HepG2 (cell line): ENCODE results near the gene RAC2. TPM values are rescaled to one million over a fixed set of nuclear protein-coding genes. Genes with fewer than 3 reads are reported as not detected.

Experiments
- ATAC-seq: fragments of 200-7000 bp; cut with Tn5 transposase; 3 replicates; pipeline ENCODE4 v1.9.1; 2020; ENCODE audit warnings: mild to moderate bottlenecking, moderate library complexity
- BruUV-seq: library from RNA; stranded (reverse); fragments of 400-500 nt; replicated peaks from 2 replicates; lab custom pipeline; 2021; lab: Mats Ljungman, UMichigan
- CTCF ChIA-PET: fragments of 300-600 bp; formaldehyde crosslinking; extraction: SDS; loops from one replicate; lab custom pipeline; 2021; ENCODE audit warnings: low total read pairs, inconsistent platforms, low intra/inter-chr PET ratio; lab: Yijun Ruan, JAX
- POLR2A ChIA-PET: fragments of 350-600 bp; sonication (Branson Sonifier 250); formaldehyde crosslinking; loops from one replicate; lab custom pipeline; 2020; ENCODE audit warnings: antibody characterized with exemption, inconsistent platforms; lab: Yijun Ruan, JAX
- DNase-seq: peaks from one replicate; pipeline ENCODE4 v3.0.0-alpha.2; 2015; ENCODE audit warnings: low spot score
- FAIRE-seq: peaks from 3 replicates; lab custom pipeline; 2011; peaks lifted over from hg19 to GRCh38; lab: Jason Lieb, UNC
- H2AFZ ChIP-seq: one replicate; pipeline ENCODE4 v1.6.1; 2011; ENCODE audit warnings: low read length, inconsistent platforms
- H3K27ac ChIP-seq: fragments of 300-600 bp; 3 replicates; pipeline ENCODE4 v1.8.0; 2011; ENCODE audit warnings: mixed run types, mild to moderate bottlenecking, mixed read lengths, low read length, inconsistent platforms; ENCODE audit not compliant: insufficient read depth; ENCODE audit errors: extremely low read length
- H3K27me3 ChIP-seq, 2 experiments: fragments of 200-600 bp in 1 of 2; 2 replicates in 1 of 2; 3 replicates in 1 of 2; pipeline versions ENCODE4 v1.6.0 to v1.8.0; 2011; ENCODE audit warnings: low read length in 2 of 2, mild to moderate bottlenecking in 2 of 2, moderate library complexity in 2 of 2, inconsistent platforms in 1 of 2; ENCODE audit not compliant: insufficient read depth in 2 of 2, control insufficient read depth in 1 of 2
- H3K36me3 ChIP-seq, 2 experiments: fragments of 200-600 bp in 1 of 2; replicated peaks in 1 of 2; 2 replicates in 1 of 2; 3 replicates in 1 of 2; pipeline versions ENCODE4 v1.5.1 to v1.8.0; 2011; ENCODE audit warnings: low read length in 2 of 2, inconsistent platforms in 1 of 2; ENCODE audit not compliant: insufficient read depth in 2 of 2, control insufficient read depth in 1 of 2
- H3K4me1 ChIP-seq: 2 replicates; pipeline ENCODE4 v1.5.1; 2012; ENCODE audit warnings: low read length, inconsistent platforms; ENCODE audit not compliant: insufficient read depth
- H3K4me2 ChIP-seq: 2 replicates; pipeline ENCODE4 v1.6.0; 2011; ENCODE audit warnings: low read depth, low read length, inconsistent platforms
- H3K4me3 ChIP-seq, 3 experiments: fragments of 200-600 bp in 1 of 3; sonication (generic), shearing (Covaris generic) in 1 of 3; replicated peaks in 1 of 3; 2 replicates each; pipeline ENCODE4 v1.5.1; 2011 to 2016; ENCODE audit warnings: low read length in 3 of 3, inconsistent platforms in 2 of 3, low read depth in 2 of 3, mild to moderate bottlenecking in 2 of 3, control low read depth in 1 of 3, mixed read lengths in 1 of 3; ENCODE audit not compliant: insufficient read depth in 1 of 3
- H3K79me2 ChIP-seq: one replicate; pipeline ENCODE4 v1.6.1; 2011; ENCODE audit warnings: low read length, inconsistent platforms; ENCODE audit not compliant: insufficient read depth
- H3K9ac ChIP-seq: 2 replicates; pipeline ENCODE4 v1.6.0; 2011; ENCODE audit warnings: mild to moderate bottlenecking, low read depth, low read length, inconsistent platforms; ENCODE audit not compliant: insufficient read depth
- H3K9me3 ChIP-seq: 2 replicates; pipeline ENCODE4 v1.5.1; 2012; ENCODE audit warnings: mild to moderate bottlenecking, low read length
- H4K20me1 ChIP-seq: 2 replicates; pipeline ENCODE4 v1.6.0; 2011; ENCODE audit warnings: inconsistent platforms, mild to moderate bottlenecking, low read length, moderate library complexity; ENCODE audit not compliant: insufficient read depth
- GATAD2A ChIP-seq: IDR thresholded peaks from 2 replicates; pipeline ENCODE4 v1.6.1; 2016
- MNT ChIP-seq: fragments of 450-650 bp; IDR thresholded peaks from 2 replicates; pipeline ENCODE4 v1.6.1; 2016
- MTF2 ChIP-seq: sonication (generic); formaldehyde crosslinking; IDR thresholded peaks from 2 replicates; pipeline ENCODE4 v1.5.0; 2020; ENCODE audit warnings: missing genetic modification reagents, borderline replicate concordance
- PATZ1 ChIP-seq: sonication (generic); formaldehyde crosslinking; IDR thresholded peaks from 2 replicates; pipeline ENCODE4 v1.4.0; 2020; ENCODE audit warnings: missing genetic modification reagents
- SIX1 ChIP-seq: sonication (generic); formaldehyde crosslinking; IDR thresholded peaks from 2 replicates; pipeline ENCODE4 v1.4.0; 2020; ENCODE audit warnings: missing genetic modification reagents, borderline replicate concordance
- ZKSCAN1 ChIP-seq: fragments of 150-350 bp; IDR thresholded peaks from 2 replicates; pipeline ENCODE4 v1.6.1; 2014; ENCODE audit warnings: low read length
- ZNF652 ChIP-seq: IDR thresholded peaks from 2 replicates; pipeline ENCODE4 v1.6.1; 2016; ENCODE audit warnings: low read depth, borderline replicate concordance
- WGBS: methylation state at CpG from one replicate; pipeline ENCODE4 v1.1.6; 2017; ENCODE audit warnings: low lambda C conversion rate; 5-methylcytosine and 5-hydroxymethylcytosine counted together
- in situ Hi-C: cut with HindIII; loops from 2 replicates; pipeline ENCODE4 v1.10.0; 2017; ENCODE audit warnings: low pct_unique_long_range_greater_than_20kb; ENCODE audit not compliant: extremely low pct_ligation_motif_present
- intact Hi-C: fragments of 100-400 bp; cut with micrococcal nuclease; formaldehyde crosslinking; loops from one replicate; pipeline ENCODE4 v1.10.0; 2022; ENCODE audit not compliant: unreplicated experiment
- polyA plus RNA-seq, 8 experiments: library from polyadenylated mRNA; depleted of rRNA in 3 of 8; stranded (reverse) in 7 of 8; unstranded in 1 of 8; fragments of >200 nt; fragmentation: Illumina TruSeq in 4 of 8; extraction: Trizol in 4 of 8; gene quantifications; 2 replicates each; pipeline versions ENCODE4 v1.2.1 to v1.2.3, GENCODE V29; 2011 to 2016; ENCODE audit warnings: low read depth in 4 of 8, missing spikeins in 1 of 8, mixed read lengths in 1 of 8; ENCODE audit not compliant: insufficient read depth in 1 of 8
- total RNA-seq, 5 experiments: library from RNA; depleted of rRNA; stranded (reverse); fragments of >200 nt; fragmentation: Illumina TruSeq; extraction: Trizol; gene quantifications; 2 replicates each; pipeline ENCODE4 v1.2.3, GENCODE V29; 2016; ENCODE audit warnings: low read depth in 1 of 5
- TF ChIP-seq, protein P1 (sequence below): sonication (generic); formaldehyde crosslinking; IDR thresholded peaks from 2 replicates; pipeline ENCODE4 v1.5.1; 2020; ENCODE audit warnings: mild to moderate bottlenecking, missing genetic modification reagents, moderate library complexity

The RAC2 gene
- total and polyA plus RNA-seq, 2 of the 13 experiments (the other 11 are each of a cell fraction or from before 2014, with no cell fraction given) = 0.73 TPM; not detected in 1

GRCh38 chr22:37213218-37213855 lies 30.7 kb downstream of the RAC2 start:
- Histone ChIP-seq H3K4me1 (peaks cover 28% of the 10 kb centered on the region), H3K9ac (no peak overlapping the region), H3K27ac (no peak overlapping the region), H3K4me2 (0 out of 2 replicates have a peak overlapping the region, but pooled peaks have one; percentile 25), H3K79me2 (no peaks in the 10 kb centered on the region), H3K36me3 (no peaks in the 10 kb centered on the region), H3K9me3 (no peaks in the 10 kb centered on the region), H4K20me1 (no peaks in the 10 kb centered on the region), H3K27me3 (peaks cover 0 to 33% of the 10 kb centered on the region in 2 experiments; a peak in 4 of 5 replicates), H2AFZ (no peak overlapping the region), H3K4me3 (no peak overlapping the region)
- no peak for FAIRE-seq
- ChIA-PET CTCF (no interaction called here), POLR2A (no interaction called here)
- in situ Hi-C loops (no loop called here), intact Hi-C loops (no loop called here)
- TF ChIP-seq SIX1 (no peak), ZKSCAN1 (peak; percentile 76)
- BruUV-seq = no TSS peak
- 54% methylated on average over 10 of the region's 18 CpGs for WGBS
- ATAC-seq = 0 out of 3 replicates have a peak, but pooled peaks have one; percentile 13
- DNase-seq = no peak

DNA sequence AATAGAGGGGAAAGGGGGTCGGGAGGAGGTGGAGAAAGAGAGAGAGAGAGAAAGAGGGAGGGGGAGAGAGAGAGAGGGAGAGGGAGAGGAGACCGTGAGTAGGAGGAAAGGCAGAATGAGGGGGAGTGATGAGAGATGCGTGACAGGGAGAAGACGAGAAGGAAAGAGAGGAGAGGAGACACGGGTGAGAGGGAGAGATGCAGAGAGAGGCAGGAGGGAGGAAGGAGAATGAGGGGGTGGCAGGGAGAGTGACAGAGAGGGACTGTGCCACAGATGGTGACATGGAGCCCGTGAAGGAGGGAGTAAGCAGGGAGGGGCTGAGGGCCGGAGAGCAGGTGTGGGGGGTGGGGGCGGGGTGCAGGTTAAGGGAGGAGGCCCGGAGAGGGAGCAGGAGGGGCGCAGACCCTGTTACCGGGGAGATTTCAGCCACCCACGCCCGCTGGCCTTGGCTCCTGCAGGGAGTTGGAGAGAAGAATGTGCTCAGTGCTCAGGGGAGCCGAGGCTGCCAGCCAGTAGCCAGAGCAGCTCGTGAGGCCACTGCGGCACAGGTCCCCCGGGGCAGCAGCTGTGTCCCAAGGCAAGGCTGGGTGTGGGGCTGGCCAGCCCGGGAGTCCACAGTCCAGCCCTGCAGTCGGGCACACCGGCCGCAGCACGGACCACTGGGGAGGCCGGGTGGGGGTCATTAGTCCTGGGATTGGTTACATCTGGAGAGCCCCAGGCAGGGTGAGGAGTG lies 31.7 kb downstream of the RAC2 start, which contains the start of gene SSTR3:
SSTR3 (minus strand) TSS at position 304 of the 733 bp plus-strand sequence. CDS start 4,674 bp downstream, outside the sequence.
- FAIRE-seq (no peak), ATAC-seq (peak; percentile 91), DNase-seq (no peak)
- H3K4me1 ChIP-seq = peaks cover 28% of the 10 kb centered on the region
- intact Hi-C loops (no loop called here), in situ Hi-C loops (no loop called here)
- no TSS peak for BruUV-seq
- H4K20me1 ChIP-seq = no peaks in the 10 kb centered on the region
- peak within 1 kb of the TSS in 1 of 3 experiments; percentile 32; a peak in 2 of 6 replicates for H3K4me3 ChIP-seq
- H3K9me3 ChIP-seq = no peaks in the 10 kb centered on the region
- H3K36me3 ChIP-seq = no peaks in the 10 kb centered on the region
- H2AFZ ChIP-seq = no peak within 1 kb of the TSS
- whole genome bisulfite sequencing = 2% methylated on average over 19 of the region's 23 CpGs
- peaks cover 0 to 33% of the 10 kb centered on the region in 2 experiments; a peak in 4 of 5 replicates for H3K27me3 ChIP-seq
- POLR2A ChIA-PET = no interaction called here
- H3K79me2 ChIP-seq = no peaks in the 10 kb centered on the region
- CTCF ChIA-PET = no interaction called here
- peak within 1 kb of the TSS; percentile 25 for H3K4me2 ChIP-seq
- H3K9ac ChIP-seq = no peak within 1 kb of the TSS
- no peak within 1 kb of the TSS for H3K27ac ChIP-seq
- TF ChIP-seq MNT = no peak
- TF ChIP-seq ZNF652 (CRISPR knock-in tag) = no peak
- TF ChIP-seq, protein P1, sequence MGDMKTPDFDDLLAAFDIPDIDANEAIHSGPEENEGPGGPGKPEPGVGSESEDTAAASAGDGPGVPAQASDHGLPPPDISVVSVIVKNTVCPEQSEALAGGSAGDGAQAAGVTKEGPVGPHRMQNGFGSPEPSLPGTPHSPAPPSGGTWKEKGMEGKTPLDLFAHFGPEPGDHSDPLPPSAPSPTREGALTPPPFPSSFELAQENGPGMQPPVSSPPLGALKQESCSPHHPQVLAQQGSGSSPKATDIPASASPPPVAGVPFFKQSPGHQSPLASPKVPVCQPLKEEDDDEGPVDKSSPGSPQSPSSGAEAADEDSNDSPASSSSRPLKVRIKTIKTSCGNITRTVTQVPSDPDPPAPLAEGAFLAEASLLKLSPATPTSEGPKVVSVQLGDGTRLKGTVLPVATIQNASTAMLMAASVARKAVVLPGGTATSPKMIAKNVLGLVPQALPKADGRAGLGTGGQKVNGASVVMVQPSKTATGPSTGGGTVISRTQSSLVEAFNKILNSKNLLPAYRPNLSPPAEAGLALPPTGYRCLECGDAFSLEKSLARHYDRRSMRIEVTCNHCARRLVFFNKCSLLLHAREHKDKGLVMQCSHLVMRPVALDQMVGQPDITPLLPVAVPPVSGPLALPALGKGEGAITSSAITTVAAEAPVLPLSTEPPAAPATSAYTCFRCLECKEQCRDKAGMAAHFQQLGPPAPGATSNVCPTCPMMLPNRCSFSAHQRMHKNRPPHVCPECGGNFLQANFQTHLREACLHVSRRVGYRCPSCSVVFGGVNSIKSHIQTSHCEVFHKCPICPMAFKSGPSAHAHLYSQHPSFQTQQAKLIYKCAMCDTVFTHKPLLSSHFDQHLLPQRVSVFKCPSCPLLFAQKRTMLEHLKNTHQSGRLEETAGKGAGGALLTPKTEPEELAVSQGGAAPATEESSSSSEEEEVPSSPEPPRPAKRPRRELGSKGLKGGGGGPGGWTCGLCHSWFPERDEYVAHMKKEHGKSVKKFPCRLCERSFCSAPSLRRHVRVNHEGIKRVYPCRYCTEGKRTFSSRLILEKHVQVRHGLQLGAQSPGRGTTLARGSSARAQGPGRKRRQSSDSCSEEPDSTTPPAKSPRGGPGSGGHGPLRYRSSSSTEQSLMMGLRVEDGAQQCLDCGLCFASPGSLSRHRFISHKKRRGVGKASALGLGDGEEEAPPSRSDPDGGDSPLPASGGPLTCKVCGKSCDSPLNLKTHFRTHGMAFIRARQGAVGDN (CRISPR knock-in tag) = peak; percentile 36
- TF ChIP-seq PATZ1 (CRISPR knock-in tag) = peak; percentile 72
- TF ChIP-seq MTF2 (CRISPR knock-in tag) = peak; percentile 33; the same call in 1 of the 2 replicates
- TF ChIP-seq GATAD2A (CRISPR knock-in tag) = 0 out of 2 replicates have a peak, but pooled peaks have one; percentile 13
